Stimulated activated CD4-positive, alpha-beta T cell treated with anti-CD3 and anti-CD28 coated beads, Interleukin-12 subunit alpha, Interleukin-12 subunit beta, amount 100 ng/mL, for 48 hours (primary cell): Measurements from ENCODE around the gene SNRNP25.

Experiments
- DNase-seq, 3 donors: peaks; one replicate each; pipeline ENCODE4 v3.0.0-alpha.2; 2020; ENCODE audit warnings: low read depth in 2 of 3, low spot score in 1 of 3

The SNRNP25 gene

GRCh38 chr16:100989-101388 lies 47.4 kb downstream of the SNRNP25 start:
- no peak for DNase-seq

- no peak for DNase-seq
These were observed 48.0 kb downstream of the SNRNP25 start for GRCh38 chr16:101586-101985.

GRCh38 chr16:102060-102855 lies 48.6 kb downstream of the SNRNP25 start:
- DNase-seq: no peak

GRCh38 chr16:104355-104754 lies 50.7 kb downstream of the SNRNP25 start:
- DNase-seq: no peak

GRCh38 chr16:104928-105327 lies 51.3 kb downstream of the SNRNP25 start:
- DNase-seq: no peak

GRCh38 chr16:105521-105920 lies 51.9 kb downstream of the SNRNP25 start:
- no peak for DNase-seq

GRCh38 chr16:106623-107324 lies 53.1 kb downstream of the SNRNP25 start:
- peak; percentile 18 to 43 (median 19) for DNase-seq
